ENCODE data around the gene MTHFD1. TPM values are rescaled to one million over a fixed set of nuclear protein-coding genes. Genes with fewer than 3 reads are reported as not detected.
"Not testable (repeated sequence)": the region's sequence is repeated elsewhere in the genome, so short reads cannot be mapped to it uniquely, and the experiment has no call there.

The MTHFD1 gene
- total RNA-seq, 1 experiment from 2014 or later, result 226 TPM

- TF ChIP-seq AR (CRISPR knock-in tag; IDR thresholded peaks at IDR 0.05) (peak; percentile 86), SP1 (CRISPR knock-in tag; conservative IDR thresholded peaks at IDR 0.05) (peak; percentile 69), FOXP1 (CRISPR knock-in tag; IDR thresholded peaks at IDR 0.05; ENCODE audit: borderline replicate concordance) (no peak), IRF2 (CRISPR knock-in tag; IDR thresholded peaks at IDR 0.05; ENCODE audit: borderline replicate concordance, low read depth) (no peak), ETV6 (CRISPR knock-in tag; IDR thresholded peaks at IDR 0.05) (peak; percentile 86; the same call in 1 of the 2 replicates), ZMAT4 (CRISPR knock-in tag; IDR thresholded peaks at IDR 0.05) (no peak), NFE2L1 (CRISPR knock-in tag; IDR thresholded peaks at IDR 0.05) (0 out of 2 replicates have a peak, but pooled peaks have one; percentile 13), MAX (CRISPR knock-in tag; IDR thresholded peaks at IDR 0.05) (0 out of 2 replicates have a peak, but pooled peaks have one; percentile 21), ARID4B (CRISPR knock-in tag; IDR thresholded peaks at IDR 0.05; ENCODE audit: borderline replicate concordance) (no peak), ZNF281 (CRISPR knock-in tag; IDR thresholded peaks at IDR 0.05) (no peak)
Observed at GRCh38 chr14:64391113-64391725, 3.1 kb downstream of the MTHFD1 start (continued).

GRCh38 chr14:64391986-64392385 lies 3.8 kb downstream of the MTHFD1 start:
- TF ChIP-seq NR1H2 (CRISPR knock-in tag; IDR thresholded peaks at IDR 0.05) (no peak), PREB (CRISPR knock-in tag; IDR thresholded peaks at IDR 0.05; ENCODE audit: borderline replicate concordance) (no peak), ZNF263 (CRISPR knock-in tag; IDR thresholded peaks at IDR 0.05; ENCODE audit: low read depth) (no peak), MLX (CRISPR knock-in tag; IDR thresholded peaks at IDR 0.05) (no peak), FOXP1 (CRISPR knock-in tag; IDR thresholded peaks at IDR 0.05; ENCODE audit: borderline replicate concordance) (no peak), SMAD3 (CRISPR knock-in tag; IDR thresholded peaks at IDR 0.05; ENCODE audit: borderline replicate concordance) (no peak), CTCF (IDR thresholded peaks at IDR 0.05) (no peak)
- Mint-ChIP-seq H3K27ac (peak overlapping the region; percentile 100), H3K4me3 (peak overlapping the region; percentile 67), H3K4me1 (peaks cover 66% of the 10 kb centered on the region), H3K36me3 (peaks cover 24% of the 10 kb centered on the region), H3K9me3 (0 out of 2 replicates have a peak, but pooled peaks cover 3% of the 10 kb centered on the region), H3K27me3 (ENCODE audit: low read depth) (peaks cover 4% of the 10 kb centered on the region)
- ChIA-PET CTCF (interaction anchor here (0.8 to 2.7 kb wide), 14 partner anchors 9 to 74 kb away, joined by 3 to 30 read pairs (median 3); partner anchors contain the start of gene AKAP5), POLR2A (interaction anchor here (1.0 to 1.6 kb wide), 2 partner anchors 54 to 148 kb away, joined by 3 to 10 read pairs; partner anchors contain the start of gene HSPA2)
- ATAC-seq, result no peak
- DNase-seq (ENCODE audit: low spot score), result no peak

- H3K27ac Mint-ChIP-seq, result peak overlapping the region; percentile 73
- CTCF ChIA-PET, result interaction anchor here (1.2 to 2.1 kb wide), 2 partner anchors 25 to 49 kb away, joined by 3 to 16 read pairs; no protein-coding TSS in a partner anchor
Observed at GRCh38 chr14:64393189-64393726, 5.1 kb downstream of the MTHFD1 start.

More at GRCh38 chr14:64393189-64393726, 5.1 kb downstream of the MTHFD1 start:
- POLR2A ChIA-PET, result interaction anchor here (0.7 kb wide), 1 partner anchor 147 kb away, joined by 3 read pairs; no protein-coding TSS in a partner anchor
- DNase-seq (ENCODE audit: low spot score); ATAC-seq; H3K9me3 Mint-ChIP-seq; H3K27me3 Mint-ChIP-seq (ENCODE audit: low read depth): not testable (repeated sequence)
- Mint-ChIP-seq H3K4me3 (peak overlapping the region; percentile 26; the same call in 1 of the 2 replicates), H3K36me3 (peaks cover 24% of the 10 kb centered on the region), H3K4me1 (peaks cover 65% of the 10 kb centered on the region)
